GM18526 (cell line): ENCODE measurements around the gene KCTD13.

ENCODE experiments used
- POLR2A ChIP-seq: IDR thresholded peaks from 3 replicates; pipeline ENCODE4 v1.6.1; 2011; ENCODE audit not compliant: insufficient read length; ENCODE audit errors: extremely low read depth

Gene KCTD13

GRCh38 chr16:29925781-29926710 lies at the start of gene KCTD13:
Gene KCTD13 (minus strand): TSS chr16:29926226. CDS start chr16:29926033, 193 bp downstream.
- TF ChIP-seq POLR2A, result peak; percentile 95

- no peak for TF ChIP-seq POLR2A
Observed at GRCh38 chr16:29975134-29975538, 49.1 kb upstream of the KCTD13 start.

GRCh38 chr16:29974291-29975133 lies 48.5 kb upstream of the KCTD13 start:
- TF ChIP-seq POLR2A, result no peak

GRCh38 chr16:29973384-29974246 lies 47.6 kb upstream of the KCTD13 start, which contains the start of gene TAOK2:
Gene TAOK2 (plus strand): TSS chr16:29973868. CDS start chr16:29977773, 3,905 bp downstream.
- peak; percentile 91 for TF ChIP-seq POLR2A

- TF ChIP-seq POLR2A, result no peak
Observed at GRCh38 chr16:29972992-29973383, 47.0 kb upstream of the KCTD13 start.

- no peak for TF ChIP-seq POLR2A
Observed at GRCh38 chr16:29972500-29972899, 46.5 kb upstream of the KCTD13 start.

GRCh38 chr16:29971304-29971703 lies 45.3 kb upstream of the KCTD13 start:
- no peak for TF ChIP-seq POLR2A

GRCh38 chr16:29968205-29968604 lies 42.2 kb upstream of the KCTD13 start:
- no peak for TF ChIP-seq POLR2A

- no peak for TF ChIP-seq POLR2A
Observed at GRCh38 chr16:29963021-29963743, 37.2 kb upstream of the KCTD13 start.

- no peak for TF ChIP-seq POLR2A
Observed at GRCh38 chr16:29962344-29962994, 36.4 kb upstream of the KCTD13 start.

GRCh38 chr16:29961479-29962343 lies 35.7 kb upstream of the KCTD13 start, which contains the start of gene TMEM219:
Gene TMEM219 (plus strand): TSS chr16:29962079. CDS start chr16:29963144, 1,065 bp downstream.
- peak; percentile 69 for TF ChIP-seq POLR2A

GRCh38 chr16:29961127-29961478 lies 35.1 kb upstream of the KCTD13 start:
- TF ChIP-seq POLR2A, result no peak

- TF ChIP-seq POLR2A, result no peak
Observed at GRCh38 chr16:29959293-29959692, 33.3 kb upstream of the KCTD13 start.
